Fibroblast of mammary gland (primary cell): ENCODE data around the gene RAP1GAP2.

Experiments used
- DNase-seq: peaks from one replicate; pipeline ENCODE4 v3.0.0-alpha.2; 2010; ENCODE audit warnings: low read depth
- H3K4me3 ChIP-seq: 2 replicates; pipeline ENCODE4 v1.5.1; 2011; ENCODE audit warnings: low read depth, mild to moderate bottlenecking, low read length, moderate library complexity; ENCODE audit not compliant: control insufficient read depth
- TF ChIP-seq, protein P1 (sequence below): conservative IDR thresholded peaks from 2 replicates; pipeline ENCODE4 v1.5.1; 2011; ENCODE audit warnings: low read depth, low read length, inconsistent platforms; ENCODE audit not compliant: control insufficient read depth, insufficient read depth

Gene RAP1GAP2

GRCh38 chr17:2825253-2825970 is 29.2 kb downstream of the RAP1GAP2 start:
- TF ChIP-seq, protein P1, sequence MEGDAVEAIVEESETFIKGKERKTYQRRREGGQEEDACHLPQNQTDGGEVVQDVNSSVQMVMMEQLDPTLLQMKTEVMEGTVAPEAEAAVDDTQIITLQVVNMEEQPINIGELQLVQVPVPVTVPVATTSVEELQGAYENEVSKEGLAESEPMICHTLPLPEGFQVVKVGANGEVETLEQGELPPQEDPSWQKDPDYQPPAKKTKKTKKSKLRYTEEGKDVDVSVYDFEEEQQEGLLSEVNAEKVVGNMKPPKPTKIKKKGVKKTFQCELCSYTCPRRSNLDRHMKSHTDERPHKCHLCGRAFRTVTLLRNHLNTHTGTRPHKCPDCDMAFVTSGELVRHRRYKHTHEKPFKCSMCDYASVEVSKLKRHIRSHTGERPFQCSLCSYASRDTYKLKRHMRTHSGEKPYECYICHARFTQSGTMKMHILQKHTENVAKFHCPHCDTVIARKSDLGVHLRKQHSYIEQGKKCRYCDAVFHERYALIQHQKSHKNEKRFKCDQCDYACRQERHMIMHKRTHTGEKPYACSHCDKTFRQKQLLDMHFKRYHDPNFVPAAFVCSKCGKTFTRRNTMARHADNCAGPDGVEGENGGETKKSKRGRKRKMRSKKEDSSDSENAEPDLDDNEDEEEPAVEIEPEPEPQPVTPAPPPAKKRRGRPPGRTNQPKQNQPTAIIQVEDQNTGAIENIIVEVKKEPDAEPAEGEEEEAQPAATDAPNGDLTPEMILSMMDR, result no peak
- no peak for DNase-seq
- no peak overlapping the region for H3K4me3 ChIP-seq

DNA sequence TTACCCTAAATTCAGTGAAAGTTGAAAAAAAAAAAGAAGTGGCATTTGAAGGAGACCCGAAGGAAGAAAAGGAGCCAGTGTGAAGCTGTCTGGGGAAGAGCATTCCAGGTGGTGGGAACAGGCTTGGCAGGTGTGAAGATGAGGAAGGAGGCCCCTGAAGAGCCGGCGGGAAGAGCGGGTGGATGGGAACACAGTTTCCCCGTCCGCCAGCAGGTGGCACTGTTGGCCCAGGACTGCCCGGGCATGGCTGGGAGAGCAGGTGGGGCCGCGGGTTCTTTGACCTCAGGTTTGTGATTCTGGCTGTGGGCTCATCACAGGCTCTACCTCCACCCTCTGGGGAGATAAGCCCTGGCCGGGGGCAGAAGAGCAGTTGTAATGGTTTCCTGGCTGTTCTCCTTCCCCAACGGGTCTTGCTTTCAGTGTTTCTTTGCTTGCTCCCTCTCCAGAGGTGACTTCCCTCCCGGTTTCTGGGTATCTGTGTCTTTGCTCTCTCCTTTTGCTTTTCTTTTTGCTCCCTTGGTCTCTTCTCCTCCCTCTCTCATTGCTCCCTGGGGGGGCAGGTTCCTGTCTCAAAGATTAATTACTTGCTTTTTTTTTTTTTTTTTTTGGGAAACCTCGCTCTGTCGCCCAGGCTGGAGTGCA is 32.3 kb downstream of the RAP1GAP2 start:
- no peak overlapping the region for H3K4me3 ChIP-seq
- TF ChIP-seq, protein P1, result peak; percentile 84
- DNase-seq, result peak; percentile 40

DNA sequence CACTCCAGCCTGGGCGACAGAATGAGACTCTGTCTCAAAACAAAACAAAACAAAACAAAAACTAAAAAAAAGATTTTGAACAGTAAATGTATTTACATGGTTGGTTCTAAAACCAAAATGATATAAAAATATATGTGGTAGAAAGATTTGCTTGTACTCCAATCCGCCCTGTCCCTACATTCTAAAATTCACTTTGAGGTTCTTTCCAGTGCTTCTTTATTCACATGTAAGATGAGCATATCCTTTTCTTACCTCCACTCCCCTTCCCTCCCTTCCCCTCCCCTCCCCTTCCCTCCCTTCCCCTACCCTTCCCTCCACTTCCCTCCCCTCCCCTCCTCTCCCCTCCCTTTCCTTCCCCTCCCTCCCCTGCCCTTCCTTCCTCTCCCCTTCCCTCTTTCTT is 34.4 kb downstream of the RAP1GAP2 start:
- DNase-seq, result no peak
- TF ChIP-seq, protein P1, result no peak
- H3K4me3 ChIP-seq, result no peak overlapping the region

- DNase-seq, result no peak
- H3K4me3 ChIP-seq, result no peak overlapping the region
- TF ChIP-seq, protein P1, result no peak
These were observed 39.5 kb downstream of the RAP1GAP2 start for GRCh38 chr17:2835780-2836179.

- DNase-seq, result no peak
- TF ChIP-seq, protein P1, result no peak
- H3K4me3 ChIP-seq, result no peak overlapping the region
These were observed 40.9 kb downstream of the RAP1GAP2 start for GRCh38 chr17:2837147-2837561.

DNA sequence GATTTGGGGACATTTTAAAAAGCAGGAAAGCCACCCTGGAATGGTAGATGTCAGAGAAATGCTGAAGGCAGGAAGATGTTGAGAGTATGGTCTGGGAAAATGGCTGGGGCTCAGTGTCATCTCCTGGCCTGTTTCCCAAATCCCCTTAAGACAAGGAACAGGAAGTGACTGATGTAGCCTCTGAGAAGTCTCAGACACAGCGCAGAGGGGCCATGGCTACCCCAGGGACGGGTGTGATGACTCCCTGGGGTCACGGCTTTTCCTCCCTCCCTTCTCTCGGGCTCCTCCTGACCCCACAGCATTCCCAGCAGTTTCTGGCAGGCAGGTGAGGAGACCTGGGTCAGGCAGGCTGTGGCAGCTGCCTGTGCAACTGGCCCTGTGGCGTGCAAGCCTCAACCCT is 45.4 kb downstream of the RAP1GAP2 start:
- H3K4me3 ChIP-seq, result no peak overlapping the region
- TF ChIP-seq, protein P1, result no peak
- DNase-seq, result peak; percentile 45
